H54 (cell line): ENCODE results near the gene CELSR3.

ENCODE experiments used
- DNase-seq: peaks from one replicate; pipeline ENCODE4 v3.0.0; 2011; ENCODE audit warnings: low spot score, mixed read lengths; ENCODE audit not compliant: insufficient read length
- FAIRE-seq: peaks from 3 replicates; lab custom pipeline; 2011; peaks lifted over from hg19 to GRCh38; lab: Jason Lieb, UNC
- POLR2A ChIP-seq: IDR thresholded peaks from 2 replicates; pipeline ENCODE4 v1.6.1; 2011; ENCODE audit warnings: low read depth, mild to moderate bottlenecking, low read length

The CELSR3 gene

GRCh38 chr3:48662753-48663488 is at the start of gene CELSR3:
Gene CELSR3 (minus strand): TSS chr3:48662886. CDS start chr3:48662634, 252 bp downstream.
- TF ChIP-seq POLR2A = peak; percentile 72
- FAIRE-seq (no peak), DNase-seq (peak; percentile 91)

GRCh38 chr3:48711727-48712126 is 49.0 kb upstream of the CELSR3 start:
- no peak for TF ChIP-seq POLR2A
- no peak for FAIRE-seq
- DNase-seq = no peak

- DNase-seq (no peak), FAIRE-seq (no peak)
- TF ChIP-seq POLR2A = no peak
Observed at GRCh38 chr3:48709051-48709461, 46.4 kb upstream of the CELSR3 start.

GRCh38 chr3:48708481-48708889 is 45.8 kb upstream of the CELSR3 start:
- FAIRE-seq (no peak), DNase-seq (no peak)
- no peak for TF ChIP-seq POLR2A

GRCh38 chr3:48707157-48707556 is 44.5 kb upstream of the CELSR3 start:
- TF ChIP-seq POLR2A = no peak
- DNase-seq (no peak), FAIRE-seq (no peak)

- TF ChIP-seq POLR2A = no peak
- FAIRE-seq (no peak), DNase-seq (no peak)
Observed at GRCh38 chr3:48702320-48702920, 39.7 kb upstream of the CELSR3 start.

- DNase-seq (no peak), FAIRE-seq (no peak)
- TF ChIP-seq POLR2A = no peak
Observed at GRCh38 chr3:48700731-48701405, 38.2 kb upstream of the CELSR3 start.

GRCh38 chr3:48698891-48699290 is 36.2 kb upstream of the CELSR3 start:
- no peak for TF ChIP-seq POLR2A
- DNase-seq (no peak), FAIRE-seq (no peak)

GRCh38 chr3:48697952-48698351 is 35.3 kb upstream of the CELSR3 start:
- FAIRE-seq (no peak), DNase-seq (no peak)
- TF ChIP-seq POLR2A = no peak

- TF ChIP-seq POLR2A = no peak
- FAIRE-seq = no peak
- no peak for DNase-seq
Observed at GRCh38 chr3:48696601-48697000, 33.9 kb upstream of the CELSR3 start.

GRCh38 chr3:48696156-48696555 is 33.5 kb upstream of the CELSR3 start:
- FAIRE-seq (no peak), DNase-seq (no peak)
- TF ChIP-seq POLR2A = no peak

- no peak for TF ChIP-seq POLR2A
- peak; percentile 38 for FAIRE-seq
Observed at GRCh38 chr3:48695393-48695753, 32.7 kb upstream of the CELSR3 start.

GRCh38 chr3:48694610-48695392 is 32.1 kb upstream of the CELSR3 start:
- peak; percentile 81 for DNase-seq
- no peak for TF ChIP-seq POLR2A
- FAIRE-seq = no peak

More at GRCh38 chr3:48695393-48695753, 32.7 kb upstream of the CELSR3 start:
- peak; percentile 71 for DNase-seq

GRCh38 chr3:48693826-48694225 is 31.1 kb upstream of the CELSR3 start:
- TF ChIP-seq POLR2A = no peak
- DNase-seq = no peak
- FAIRE-seq = no peak
